C4-2B (cell line): ENCODE results near the gene DAP3.
A peak's percentile ranks its signal among the peaks of the same experiment; 100 is the strongest.
"Not testable (repeated sequence)": the region's sequence is repeated elsewhere in the genome, so short reads cannot be mapped to it uniquely, and the experiment has no call there.

Experiments used
- H3K27ac ChIP-seq: fragments of 450-650 bp; 2 replicates; pipeline ENCODE4 v1.5.1; 2017
- ZFX ChIP-seq: fragments of 450-650 bp; IDR thresholded peaks from 2 replicates; pipeline ENCODE4 v1.6.1; 2017
- TF ChIP-seq, protein P1 (sequence below): fragments of 450-650 bp; conservative IDR thresholded peaks from 2 replicates; pipeline ENCODE4 v1.5.1; 2017; ENCODE audit warnings: mild to moderate bottlenecking

The DAP3 gene

DNA sequence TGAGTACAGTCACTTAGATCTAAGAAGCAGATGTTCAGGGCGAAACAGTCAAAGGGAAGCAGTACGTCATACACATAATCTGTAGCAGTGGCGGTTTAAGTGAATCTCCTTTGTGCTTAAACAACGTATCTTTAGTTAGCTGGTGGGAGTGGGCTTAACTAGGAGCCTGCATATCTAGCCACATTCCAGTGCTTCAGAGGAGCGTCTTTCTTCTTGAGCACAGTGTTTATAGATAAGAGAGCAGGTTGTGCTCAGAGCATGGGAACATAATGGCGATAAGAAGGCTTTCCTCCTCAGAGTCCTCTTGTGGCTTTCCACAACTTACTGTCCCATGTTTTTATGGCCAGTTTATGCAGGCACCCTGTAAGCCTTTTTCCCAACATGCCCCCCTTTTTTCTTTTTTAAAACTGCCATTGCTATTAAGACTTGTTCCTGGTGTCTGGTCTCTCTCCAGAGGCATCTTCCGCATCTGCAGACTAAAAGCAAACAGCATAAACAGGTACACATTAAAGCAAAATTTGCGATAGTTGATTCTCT, 3.2 kb downstream of the DAP3 start:
- TF ChIP-seq, protein P1, sequence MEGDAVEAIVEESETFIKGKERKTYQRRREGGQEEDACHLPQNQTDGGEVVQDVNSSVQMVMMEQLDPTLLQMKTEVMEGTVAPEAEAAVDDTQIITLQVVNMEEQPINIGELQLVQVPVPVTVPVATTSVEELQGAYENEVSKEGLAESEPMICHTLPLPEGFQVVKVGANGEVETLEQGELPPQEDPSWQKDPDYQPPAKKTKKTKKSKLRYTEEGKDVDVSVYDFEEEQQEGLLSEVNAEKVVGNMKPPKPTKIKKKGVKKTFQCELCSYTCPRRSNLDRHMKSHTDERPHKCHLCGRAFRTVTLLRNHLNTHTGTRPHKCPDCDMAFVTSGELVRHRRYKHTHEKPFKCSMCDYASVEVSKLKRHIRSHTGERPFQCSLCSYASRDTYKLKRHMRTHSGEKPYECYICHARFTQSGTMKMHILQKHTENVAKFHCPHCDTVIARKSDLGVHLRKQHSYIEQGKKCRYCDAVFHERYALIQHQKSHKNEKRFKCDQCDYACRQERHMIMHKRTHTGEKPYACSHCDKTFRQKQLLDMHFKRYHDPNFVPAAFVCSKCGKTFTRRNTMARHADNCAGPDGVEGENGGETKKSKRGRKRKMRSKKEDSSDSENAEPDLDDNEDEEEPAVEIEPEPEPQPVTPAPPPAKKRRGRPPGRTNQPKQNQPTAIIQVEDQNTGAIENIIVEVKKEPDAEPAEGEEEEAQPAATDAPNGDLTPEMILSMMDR: no peak
- no peak for TF ChIP-seq ZFX
- no peak overlapping the region for H3K27ac ChIP-seq

DNA sequence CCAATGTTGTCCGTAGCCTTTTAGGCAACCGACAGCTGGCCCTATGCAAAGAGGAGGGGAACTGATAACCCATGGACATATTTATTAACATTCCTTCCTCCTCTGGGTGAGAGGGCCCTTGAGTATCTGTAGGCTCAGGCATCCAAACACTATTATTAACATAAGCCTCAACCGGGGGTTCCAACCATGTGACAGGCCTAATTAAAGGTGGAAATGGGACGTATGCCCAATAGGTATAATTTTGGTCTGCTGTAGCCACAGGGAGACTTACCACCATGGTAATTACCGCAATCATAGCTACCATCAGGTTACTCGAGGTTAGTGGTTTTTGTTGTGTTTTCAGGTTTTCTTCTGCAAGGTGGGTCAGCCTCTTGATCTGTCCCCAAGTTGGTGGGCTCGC, 5.3 kb downstream of the DAP3 start:
- peak overlapping the region; percentile 34; the same call in 1 of the 2 replicates for H3K27ac ChIP-seq
- TF ChIP-seq, protein P1: no peak
- no peak for TF ChIP-seq ZFX

DNA sequence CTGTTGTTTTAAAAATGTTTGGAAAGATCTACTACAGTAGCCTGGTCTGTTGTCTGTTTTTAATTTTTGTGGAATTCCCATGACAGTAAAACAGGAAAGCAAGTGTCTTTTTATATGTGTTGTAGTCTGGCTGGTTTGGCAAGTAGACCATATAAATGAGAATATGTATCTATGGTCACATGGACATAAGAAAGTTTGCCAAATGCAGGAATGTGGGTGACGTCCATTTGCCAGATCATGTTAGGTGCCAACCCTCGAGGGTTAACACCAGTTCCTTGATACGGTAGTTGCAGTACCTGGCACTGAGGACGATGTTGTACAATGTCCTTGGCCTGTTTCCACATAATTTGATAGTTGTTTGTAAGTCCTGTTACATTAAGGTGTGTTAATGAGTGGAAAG, 6.2 kb downstream of the DAP3 start:
- H3K27ac ChIP-seq: no peak overlapping the region
- TF ChIP-seq ZFX: no peak
- TF ChIP-seq, protein P1: no peak

DNA sequence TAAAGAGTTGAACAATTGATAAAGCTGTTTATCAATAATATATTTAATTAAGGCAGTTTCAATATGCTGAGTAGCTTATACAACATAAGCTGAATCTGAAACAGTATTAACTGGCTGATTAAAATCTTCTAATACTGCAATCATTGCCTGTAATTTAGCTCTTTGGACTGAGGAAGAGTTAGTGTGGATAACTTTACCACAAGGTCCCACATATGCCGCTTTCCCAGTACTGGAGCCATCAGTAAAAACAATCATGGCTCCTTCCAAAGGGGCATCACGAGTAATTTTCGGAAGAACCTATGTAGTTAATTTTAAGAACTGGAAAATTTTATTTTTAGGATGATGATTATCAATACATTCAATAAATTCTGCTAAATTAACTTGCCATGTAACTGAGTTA, 6.7 kb downstream of the DAP3 start:
- H3K27ac ChIP-seq: no peak overlapping the region
- no peak for TF ChIP-seq ZFX
- TF ChIP-seq, protein P1: no peak

DNA sequence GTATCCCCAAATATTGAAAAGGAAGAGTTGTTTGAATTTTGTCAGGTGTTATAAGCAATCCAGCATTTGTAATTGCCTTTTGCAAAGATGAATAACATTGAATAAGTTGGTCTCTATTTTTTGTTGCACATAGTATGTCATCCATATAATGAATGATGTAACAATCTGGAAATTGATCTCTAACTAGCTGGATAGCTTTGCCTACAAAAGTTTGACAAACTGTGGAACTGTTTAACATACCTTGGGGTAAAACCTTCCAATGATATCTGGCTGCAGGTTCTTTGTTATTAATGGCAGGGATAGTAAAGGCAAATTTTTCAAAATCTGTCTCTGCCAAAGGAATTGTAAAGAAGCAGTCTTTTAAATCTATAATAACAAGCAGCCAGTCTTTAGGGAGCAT, 7.6 kb downstream of the DAP3 start:
- no peak overlapping the region for H3K27ac ChIP-seq
- TF ChIP-seq, protein P1: no peak
- TF ChIP-seq ZFX: no peak

DNA sequence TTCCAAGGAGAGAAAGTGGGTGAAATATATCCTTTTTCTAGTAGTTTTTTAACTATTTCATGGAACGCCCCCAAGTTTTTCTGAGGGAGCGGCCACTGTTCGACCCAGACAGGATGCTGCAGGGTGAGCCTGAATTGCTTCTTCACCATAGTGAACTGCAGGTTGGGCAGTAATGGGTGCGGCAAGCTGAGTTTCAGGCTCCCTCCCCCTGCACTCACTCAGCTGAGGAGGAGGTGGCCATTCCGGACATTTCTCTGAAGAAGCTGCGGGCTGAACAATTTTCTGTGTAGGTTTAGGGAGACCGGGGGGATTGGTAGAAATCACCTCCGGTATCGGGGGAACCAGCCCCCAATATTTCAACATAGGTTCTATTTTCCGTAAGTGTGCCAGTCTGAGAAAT, 8.2 kb downstream of the DAP3 start:
- no peak overlapping the region for H3K27ac ChIP-seq

DNA sequence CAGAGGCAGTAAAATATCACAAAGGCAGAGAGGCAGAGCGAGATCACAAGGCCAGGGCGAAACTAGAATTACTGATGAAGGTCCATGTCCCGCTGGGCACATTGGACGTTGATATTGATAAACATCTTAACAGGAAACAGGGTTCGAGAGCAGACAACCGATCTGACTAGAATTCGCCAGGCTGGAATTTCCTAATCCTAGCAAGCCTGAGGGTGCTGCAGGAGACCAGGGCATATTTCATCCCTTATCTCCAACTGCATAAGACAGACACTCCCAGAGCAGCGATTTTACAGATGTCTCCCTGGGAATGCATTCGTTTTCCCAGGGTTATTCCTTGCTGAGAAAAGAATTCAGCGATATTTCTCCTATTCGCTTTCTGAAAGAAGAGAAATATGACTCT, 8.7 kb downstream of the DAP3 start:
- not testable (repeated sequence) for H3K27ac ChIP-seq

More for the DNA sequence above, 8.2 kb downstream of the DAP3 start:
- no peak for TF ChIP-seq ZFX
- TF ChIP-seq, protein P1: no peak

DNA sequence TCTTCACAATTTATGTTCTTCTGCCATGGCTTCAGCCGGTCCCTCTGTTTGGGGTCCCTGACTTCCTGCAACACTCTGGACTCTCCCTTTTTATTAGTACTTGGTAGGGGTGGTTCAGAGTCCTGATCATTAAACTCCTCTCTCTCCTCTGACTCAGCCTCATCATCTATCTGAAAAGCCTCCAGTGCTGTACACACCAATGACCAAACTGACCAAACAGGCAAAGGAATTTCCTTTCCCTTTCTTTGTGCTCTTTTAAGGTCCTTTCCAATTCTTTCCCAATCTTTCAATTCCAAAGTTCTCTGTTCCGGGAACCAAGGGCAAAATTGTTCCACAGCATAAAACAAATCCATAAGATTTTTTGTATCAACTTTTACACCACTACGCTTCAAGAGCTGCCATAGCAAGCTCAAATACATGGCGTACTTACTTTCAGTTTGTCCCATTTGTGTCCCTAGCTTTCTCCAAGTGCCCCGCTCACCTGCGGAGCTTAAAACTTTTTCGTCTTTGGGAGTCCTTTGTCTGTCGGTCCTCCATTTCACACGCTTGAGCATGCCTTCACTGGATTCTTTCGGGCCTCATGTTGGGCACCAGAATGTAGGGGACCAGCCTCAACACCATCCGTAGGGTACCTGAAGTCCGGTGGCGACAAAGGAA, 9.6 kb downstream of the DAP3 start:
- H3K27ac ChIP-seq: no peak overlapping the region
- TF ChIP-seq, protein P1: no peak
- TF ChIP-seq ZFX: no peak

DNA sequence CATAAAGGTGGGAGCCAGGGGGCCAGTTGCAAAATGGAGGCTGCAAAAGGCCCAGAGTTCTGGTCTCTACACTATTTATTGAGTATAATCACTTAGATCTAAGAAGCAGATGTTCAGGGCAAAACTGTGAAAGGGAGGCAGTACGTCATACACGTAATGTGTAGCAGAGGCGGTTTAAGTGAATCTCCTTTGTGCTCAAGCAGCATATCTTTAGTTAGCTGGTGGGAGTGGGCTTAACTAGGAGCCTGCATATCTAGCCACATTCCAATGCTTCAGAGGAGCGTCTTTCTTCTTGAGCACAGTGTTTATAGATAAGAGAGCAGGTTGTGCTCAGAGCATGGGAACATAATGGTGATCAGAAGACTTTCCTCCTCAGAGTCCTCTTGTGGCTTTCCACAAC, 10.2 kb downstream of the DAP3 start:
- H3K27ac ChIP-seq: not testable (repeated sequence)

DNA sequence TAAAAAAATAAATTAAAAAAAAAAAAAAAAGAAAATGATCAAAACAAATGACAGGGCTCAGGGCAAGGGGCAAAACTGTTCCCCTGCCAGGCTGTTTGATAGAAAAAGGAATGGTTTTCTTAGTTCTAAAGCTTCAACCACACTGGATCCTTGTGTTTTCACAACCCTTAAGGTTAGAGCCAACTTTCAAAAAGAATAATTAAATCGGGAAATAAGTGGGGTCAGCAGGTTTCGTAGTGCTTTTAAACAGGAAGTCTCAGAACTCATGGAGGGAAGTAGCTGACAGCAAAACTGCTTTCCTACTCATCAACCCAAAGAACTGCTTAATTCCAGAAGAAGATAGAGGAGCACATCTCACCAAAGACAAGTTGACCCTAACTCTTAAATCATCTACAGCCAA, 12.8 kb downstream of the DAP3 start:
- H3K27ac ChIP-seq: not testable (repeated sequence)
